HG02870 (cell line): ENCODE data around the gene EIF4G3.
A peak's percentile ranks its signal among the peaks of the same experiment; 100 is the strongest.
"Not testable (repeated sequence)": the region's sequence is repeated elsewhere in the genome, so short reads cannot be mapped to it uniquely, and the experiment has no call there.

Experiments
- ATAC-seq: cut with Tn5 transposase; IDR thresholded peaks from one replicate; pipeline ENCODE4 v1.9.1; 2021; ENCODE audit warnings: mild to moderate bottlenecking, moderate library complexity; ENCODE audit not compliant: unreplicated experiment

The EIF4G3 gene

GRCh38 chr1:20836230-20836629, 340.5 kb downstream of the EIF4G3 start:
- ATAC-seq = no peak

- ATAC-seq = no peak
Observed at GRCh38 chr1:20834780-20835179, 341.9 kb downstream of the EIF4G3 start.

- no peak for ATAC-seq
Observed at GRCh38 chr1:20834192-20834591, 342.5 kb downstream of the EIF4G3 start.

GRCh38 chr1:20830378-20830777, 346.3 kb downstream of the EIF4G3 start:
- no peak for ATAC-seq

GRCh38 chr1:20829946-20830345, 346.8 kb downstream of the EIF4G3 start:
- ATAC-seq = no peak

GRCh38 chr1:20829531-20829930, 347.2 kb downstream of the EIF4G3 start:
- no peak for ATAC-seq

- ATAC-seq = no peak
Observed at GRCh38 chr1:20823845-20824244, 352.9 kb downstream of the EIF4G3 start.

GRCh38 chr1:20821466-20821865, 355.2 kb downstream of the EIF4G3 start:
- no peak for ATAC-seq

- no peak for ATAC-seq
Observed at GRCh38 chr1:20819818-20820217, 356.9 kb downstream of the EIF4G3 start.

GRCh38 chr1:20814534-20814871, 362.2 kb downstream of the EIF4G3 start:
- no peak for ATAC-seq

- no peak for ATAC-seq
Observed at GRCh38 chr1:20811916-20812315, 364.8 kb downstream of the EIF4G3 start.

GRCh38 chr1:20793236-20793635, 383.5 kb downstream of the EIF4G3 start:
- ATAC-seq = no peak

GRCh38 chr1:20792196-20792595, 384.5 kb downstream of the EIF4G3 start:
- no peak for ATAC-seq

- no peak for ATAC-seq
Observed at GRCh38 chr1:20790785-20791184, 385.9 kb downstream of the EIF4G3 start.

- ATAC-seq = not testable (repeated sequence)
Observed at GRCh38 chr1:20789598-20789997, 387.1 kb downstream of the EIF4G3 start.

- ATAC-seq = no peak
Observed at GRCh38 chr1:20787840-20788795, 388.6 kb downstream of the EIF4G3 start.

- peak; percentile 48 for ATAC-seq
Observed at GRCh38 chr1:20787029-20787839, 389.5 kb downstream of the EIF4G3 start, which contains the start of gene HP1BP3. Gene HP1BP3, minus strand, starts transcription at chr1:20787307. Its CDS starts 6,867 bp downstream, at chr1:20780440.

GRCh38 chr1:20786253-20787028, 390.3 kb downstream of the EIF4G3 start:
- peak; percentile 71 for ATAC-seq

- no peak for ATAC-seq
Observed at GRCh38 chr1:20785907-20786252, 390.8 kb downstream of the EIF4G3 start.

GRCh38 chr1:20775700-20776099, 401.0 kb downstream of the EIF4G3 start:
- no peak for ATAC-seq

GRCh38 chr1:20771780-20772179, 404.9 kb downstream of the EIF4G3 start:
- no peak for ATAC-seq
